Astrocyte (in vitro differentiated cells and primary cell): ENCODE results near the gene HOXA10. TPM values are rescaled to one million over a fixed set of nuclear protein-coding genes. Genes with fewer than 3 reads are reported as not detected.

Experiments used
- DNase-seq: peaks from one replicate; pipeline ENCODE4 v3.0.0-alpha.2; 2010; ENCODE audit warnings: low read depth
- FAIRE-seq: peaks from 2 replicates; lab custom pipeline; 2011; peaks lifted over from hg19 to GRCh38; lab: Jason Lieb, UNC
- H2AFZ ChIP-seq: 2 replicates; pipeline ENCODE4 v1.6.0; 2012; ENCODE audit warnings: low read depth, low read length, inconsistent platforms
- H3K27ac ChIP-seq: 2 replicates; pipeline ENCODE4 v1.5.1; 2011; ENCODE audit warnings: low read depth, low read length, inconsistent platforms
- H3K27me3 ChIP-seq: 2 replicates; pipeline ENCODE4 v1.6.0; 2011; ENCODE audit warnings: low read length, inconsistent platforms; ENCODE audit not compliant: insufficient read depth
- H3K36me3 ChIP-seq: 2 replicates; pipeline ENCODE4 v1.5.1; 2011; ENCODE audit warnings: low read length, inconsistent platforms; ENCODE audit not compliant: insufficient read depth
- H3K4me1 ChIP-seq: 2 replicates; pipeline ENCODE4 v1.5.1; 2011; ENCODE audit warnings: low read length, inconsistent platforms; ENCODE audit not compliant: insufficient read depth
- H3K4me2 ChIP-seq: 2 replicates; pipeline ENCODE4 v1.6.0; 2012; ENCODE audit warnings: low read length, inconsistent platforms
- H3K4me3 ChIP-seq: 2 replicates; pipeline ENCODE4 v1.5.1; 2011; ENCODE audit warnings: low read depth, mild to moderate bottlenecking, low read length, inconsistent platforms; ENCODE audit not compliant: insufficient read depth
- H3K79me2 ChIP-seq: 2 replicates; pipeline ENCODE4 v1.6.0; 2012; ENCODE audit warnings: mild to moderate bottlenecking, low read length, inconsistent platforms; ENCODE audit not compliant: insufficient read depth
- H3K9ac ChIP-seq: 2 replicates; pipeline ENCODE4 v1.6.0; 2012; ENCODE audit warnings: mild to moderate bottlenecking, low read length, inconsistent platforms
- H3K9me3 ChIP-seq: 2 replicates; pipeline ENCODE4 v1.5.1; 2012; ENCODE audit warnings: low read depth, mild to moderate bottlenecking, low read length, inconsistent platforms; ENCODE audit not compliant: insufficient read depth
- H4K20me1 ChIP-seq: 2 replicates; pipeline ENCODE4 v1.6.0; 2012; ENCODE audit warnings: low read length, inconsistent platforms; ENCODE audit not compliant: insufficient read depth
- H3K27ac Mint-ChIP-seq: one replicate; pipeline ENCODE4 v1.8.0; 2021; ENCODE audit warnings: mild to moderate bottlenecking, mixed read lengths; ENCODE audit not compliant: unreplicated experiment
- H3K27me3 Mint-ChIP-seq: one replicate; pipeline ENCODE4 v1.8.0; 2021; ENCODE audit warnings: low read depth, mixed read lengths; ENCODE audit not compliant: unreplicated experiment
- H3K36me3 Mint-ChIP-seq: one replicate; pipeline ENCODE4 v1.8.0; 2021; ENCODE audit warnings: low read depth, mixed read lengths; ENCODE audit not compliant: unreplicated experiment
- H3K4me1 Mint-ChIP-seq: one replicate; pipeline ENCODE4 v1.8.0; 2021; ENCODE audit warnings: low read depth, mixed read lengths; ENCODE audit not compliant: unreplicated experiment
- H3K4me3 Mint-ChIP-seq: one replicate; pipeline ENCODE4 v1.8.0; 2021; ENCODE audit warnings: mild to moderate bottlenecking, moderate library complexity, mixed read lengths; ENCODE audit not compliant: unreplicated experiment
- H3K9me3 Mint-ChIP-seq: one replicate; pipeline ENCODE4 v1.8.0; 2021; ENCODE audit warnings: mild to moderate bottlenecking, mixed read lengths; ENCODE audit not compliant: unreplicated experiment
- CTCF ChIP-seq: IDR thresholded peaks from 2 replicates; pipeline ENCODE4 v1.5.1; 2011; ENCODE audit warnings: low read depth, mild to moderate bottlenecking, inconsistent platforms, low read length, moderate library complexity; ENCODE audit not compliant: insufficient read depth
- EZH2 ChIP-seq: IDR thresholded peaks from 2 replicates; pipeline ENCODE4 v1.6.1; 2012; ENCODE audit warnings: mild to moderate bottlenecking, low read length, inconsistent platforms; ENCODE audit not compliant: insufficient read depth
- total RNA-seq: library from RNA; stranded (reverse); gene quantifications from 2 replicates; pipeline ENCODE4 v1.2.1, GENCODE V29; 2021

The HOXA10 gene
- total RNA-seq, 1 donor from 2014 or later: not detected

- Histone ChIP-seq H3K4me3 (no peak overlapping the region), H4K20me1 (peaks cover 6% of the 10 kb centered on the region), H3K79me2 (no peaks in the 10 kb centered on the region), H3K4me1 (peaks cover 5% of the 10 kb centered on the region), H3K27me3 (peaks cover 92% of the 10 kb centered on the region), H3K9ac (no peak overlapping the region), H3K36me3 (no peaks in the 10 kb centered on the region), H2AFZ (no peak overlapping the region), H3K9me3 (peaks cover 11% of the 10 kb centered on the region), H3K4me2 (peak overlapping the region; percentile 63), H3K27ac (no peak overlapping the region)
- Mint-ChIP-seq H3K4me1 (no peaks in the 10 kb centered on the region), H3K27ac (no peak overlapping the region), H3K9me3 (peaks cover 28% of the 10 kb centered on the region), H3K36me3 (no peaks in the 10 kb centered on the region), H3K27me3 (peaks cover 70% of the 10 kb centered on the region), H3K4me3 (no peak overlapping the region)
- peak; percentile 92 for TF ChIP-seq EZH2
- no peak for TF ChIP-seq CTCF
- DNase-seq (no peak), FAIRE-seq (no peak)
Observed at GRCh38 chr7:27173511-27173955, 587 bp downstream of the HOXA10 start.

GRCh38 chr7:27172823-27173510 lies 1.2 kb downstream of the HOXA10 start:
- Mint-ChIP-seq H3K4me3 (no peak overlapping the region), H3K27ac (no peak overlapping the region), H3K4me1 (no peaks in the 10 kb centered on the region), H3K27me3 (peaks cover 70% of the 10 kb centered on the region), H3K9me3 (peaks cover 30% of the 10 kb centered on the region), H3K36me3 (no peaks in the 10 kb centered on the region)
- Histone ChIP-seq H4K20me1 (peaks cover 6% of the 10 kb centered on the region), H3K4me1 (peaks cover 5% of the 10 kb centered on the region), H3K27ac (no peak overlapping the region), H3K27me3 (peaks cover 92% of the 10 kb centered on the region), H3K9ac (no peak overlapping the region), H3K79me2 (no peaks in the 10 kb centered on the region), H2AFZ (no peak overlapping the region), H3K4me2 (peak overlapping the region; percentile 63), H3K36me3 (no peaks in the 10 kb centered on the region), H3K9me3 (peaks cover 16% of the 10 kb centered on the region), H3K4me3 (no peak overlapping the region)
- peak; percentile 92 for TF ChIP-seq EZH2
- no peak for TF ChIP-seq CTCF
- DNase-seq: no peak
- FAIRE-seq: no peak

GRCh38 chr7:27172315-27172774 lies 1.8 kb downstream of the HOXA10 start:
- peak overlapping the region; percentile 80 for H3K27ac Mint-ChIP-seq
- H3K36me3 Mint-ChIP-seq: no peaks in the 10 kb centered on the region
- Histone ChIP-seq H3K4me3 (no peak overlapping the region), H3K4me1 (peaks cover 5% of the 10 kb centered on the region), H2AFZ (no peak overlapping the region), H3K27me3 (peaks cover 92% of the 10 kb centered on the region), H3K36me3 (no peaks in the 10 kb centered on the region), H3K4me2 (no peak overlapping the region), H3K27ac (no peak overlapping the region), H3K79me2 (no peaks in the 10 kb centered on the region), H4K20me1 (peaks cover 6% of the 10 kb centered on the region), H3K9ac (no peak overlapping the region), H3K9me3 (peaks cover 16% of the 10 kb centered on the region)
- FAIRE-seq: no peak
- peaks cover 30% of the 10 kb centered on the region for H3K9me3 Mint-ChIP-seq
- no peak for DNase-seq
- peaks cover 70% of the 10 kb centered on the region for H3K27me3 Mint-ChIP-seq
- no peaks in the 10 kb centered on the region for H3K4me1 Mint-ChIP-seq
- no peak overlapping the region for H3K4me3 Mint-ChIP-seq
- TF ChIP-seq CTCF (no peak), EZH2 (no peak)
